ENCODE measurements around the gene SEMA4G.

The SEMA4G gene

GRCh38 chr10:101018600-101019439 is 49.5 kb downstream of the SEMA4G start:
- DNase-seq: peak; percentile 69 to 98 (median 88)
- intact Hi-C loops (cut with DNase I): loop anchor here (2.0 kb wide), 1 partner anchor 50 kb away; no protein-coding TSS in a partner anchor
